Measurements from ENCODE around the gene OPRL1.

The OPRL1 gene

DNA sequence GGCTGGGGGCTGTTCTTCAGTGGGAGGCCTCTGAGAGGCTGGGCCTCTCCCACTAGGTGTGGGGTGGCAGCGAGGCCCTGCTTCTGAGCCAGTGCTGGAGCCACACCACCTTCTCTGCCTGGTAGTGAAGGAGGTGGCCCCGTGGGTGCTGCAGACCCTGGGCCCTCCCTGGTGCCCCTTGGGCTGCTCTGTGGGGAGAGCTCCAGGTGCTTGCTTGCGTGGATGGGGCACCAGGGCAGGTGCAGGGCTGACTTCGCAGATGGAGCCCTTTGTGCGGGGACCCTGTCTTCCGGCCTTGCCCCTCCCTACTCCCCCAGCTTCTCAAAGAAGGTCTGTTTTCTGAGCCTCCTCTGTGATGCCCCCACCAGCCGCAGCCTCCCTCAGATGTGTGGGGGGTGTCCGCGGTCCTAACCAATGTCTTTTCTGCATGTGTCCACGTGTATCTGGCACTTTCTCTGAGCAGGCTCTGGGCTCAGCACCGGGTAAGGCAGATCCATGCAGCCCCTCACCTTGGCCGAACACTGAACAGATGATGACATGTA, 67.1 kb downstream of the OPRL1 start:
- Histone ChIP-seq H3K36me3 (ENCODE audit: control insufficient read depth, insufficient read depth, low read length, severe bottlenecking) (no peaks in the 10 kb centered on the region), H3K4me3 (ENCODE audit: low read length) (no peak overlapping the region), H3K4me1 (ENCODE audit: control insufficient read depth, insufficient read depth, low read length) (no peaks in the 10 kb centered on the region), H3K9ac (ENCODE audit: low read length) (no peak overlapping the region), H3K9me3 (ENCODE audit: control insufficient read depth, low read length) (peaks cover 13% of the 10 kb centered on the region), H3K27me3 (replicated peaks; ENCODE audit: control insufficient read depth, insufficient read depth, low read length) (peaks cover 43% of the 10 kb centered on the region)
- no peak for DNase-seq (ENCODE audit: low read depth)

DNA sequence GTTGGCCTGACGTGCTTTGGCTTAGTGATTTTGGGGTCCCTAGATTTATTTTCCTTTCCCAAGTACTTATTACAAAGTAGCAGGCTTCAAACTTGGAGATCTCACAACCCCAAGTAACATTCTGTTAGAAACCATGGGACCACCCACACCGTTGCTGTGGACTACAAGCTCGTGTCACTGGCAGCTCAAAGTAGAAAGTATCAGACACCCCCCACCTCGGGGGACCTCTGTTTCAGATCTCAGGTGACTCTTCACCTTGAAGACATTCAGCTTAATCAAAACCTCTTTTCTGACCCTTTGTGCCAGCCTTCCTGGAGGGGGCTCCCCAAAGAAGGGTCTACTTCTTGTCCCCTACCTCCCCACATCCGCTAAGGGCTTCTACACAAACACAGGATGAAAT, 68.7 kb downstream of the OPRL1 start:
- no peak for DNase-seq (ENCODE audit: low read depth)
- Histone ChIP-seq H3K4me1 (ENCODE audit: control insufficient read depth, insufficient read depth, low read length) (no peaks in the 10 kb centered on the region), H3K4me3 (ENCODE audit: low read length) (no peak overlapping the region), H3K9me3 (ENCODE audit: control insufficient read depth, low read length) (peaks cover 13% of the 10 kb centered on the region), H3K27me3 (replicated peaks; ENCODE audit: control insufficient read depth, insufficient read depth, low read length) (peaks cover 44% of the 10 kb centered on the region), H3K9ac (ENCODE audit: low read length) (no peak overlapping the region), H3K36me3 (ENCODE audit: control insufficient read depth, insufficient read depth, low read length, severe bottlenecking) (no peaks in the 10 kb centered on the region)

DNA sequence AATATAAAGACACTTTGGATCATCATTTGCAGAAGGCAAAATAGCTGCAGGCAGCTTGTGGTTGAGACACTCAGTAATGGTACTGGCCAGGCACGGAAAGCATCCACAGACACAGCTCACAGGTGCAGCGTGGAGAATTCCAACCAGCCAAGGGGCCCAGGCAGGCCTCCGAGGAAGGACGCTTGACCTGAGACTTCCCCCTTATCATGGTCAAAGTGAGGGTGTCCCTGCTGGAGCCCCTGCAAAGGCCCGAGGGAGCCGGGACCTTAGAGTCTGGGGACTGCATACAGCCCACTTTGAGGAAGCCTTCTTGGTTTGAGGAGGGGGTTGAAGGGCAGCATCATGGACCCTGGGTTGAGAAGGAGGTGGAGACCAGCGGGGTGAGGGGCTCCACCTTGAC, 69.3 kb downstream of the OPRL1 start:
- Histone ChIP-seq H3K27me3 (replicated peaks; ENCODE audit: control insufficient read depth, insufficient read depth, low read length) (peaks cover 48% of the 10 kb centered on the region), H3K4me3 (ENCODE audit: low read length) (no peak overlapping the region), H3K36me3 (ENCODE audit: control insufficient read depth, insufficient read depth, low read length, severe bottlenecking) (no peaks in the 10 kb centered on the region), H3K9me3 (ENCODE audit: control insufficient read depth, low read length) (peaks cover 13% of the 10 kb centered on the region), H3K4me1 (ENCODE audit: control insufficient read depth, insufficient read depth, low read length) (no peaks in the 10 kb centered on the region), H3K9ac (ENCODE audit: low read length) (no peak overlapping the region)
- no peak for DNase-seq (ENCODE audit: low read depth)

DNA sequence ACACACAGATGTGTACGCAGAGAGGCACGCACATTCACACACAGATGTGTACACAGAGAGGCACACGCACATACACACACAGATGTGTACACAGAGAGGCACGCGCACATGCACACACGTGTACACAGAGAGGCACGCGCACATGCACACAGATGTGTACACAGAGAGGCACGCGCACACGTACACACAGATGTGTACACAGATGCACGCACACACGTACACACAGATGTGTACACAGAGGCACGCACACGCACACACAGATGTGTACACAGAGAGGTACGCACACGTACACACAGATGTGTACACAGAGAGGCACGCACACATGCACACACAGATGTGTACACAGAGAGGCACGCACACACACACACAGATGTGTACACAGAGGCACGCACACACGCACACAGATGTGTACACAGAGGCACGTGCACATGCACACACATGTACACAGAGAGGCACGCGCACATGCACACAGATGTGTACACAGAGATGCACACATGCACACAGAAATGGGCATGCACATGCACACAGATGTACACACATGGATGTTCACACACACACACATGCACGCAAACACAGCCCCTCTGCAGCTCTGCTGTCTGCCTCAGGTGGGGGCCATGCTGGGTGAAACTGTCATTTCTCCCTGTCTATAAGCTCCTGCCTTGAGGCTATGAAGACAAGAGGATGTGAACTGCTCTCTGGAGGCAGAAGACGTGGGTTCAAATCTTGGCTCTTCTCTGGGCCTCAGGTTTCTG, 70.1 kb downstream of the OPRL1 start:
- peaks cover 9% of the 10 kb centered on the region for H3K9me3 ChIP-seq (ENCODE audit: control insufficient read depth, low read length)
- no peak for DNase-seq (ENCODE audit: low read depth)
- H3K4me3 ChIP-seq (ENCODE audit: low read length): no peak overlapping the region
- H3K36me3 ChIP-seq (ENCODE audit: control insufficient read depth, insufficient read depth, low read length, severe bottlenecking): no peaks in the 10 kb centered on the region
- H3K9ac ChIP-seq (ENCODE audit: low read length): no peak overlapping the region
- H3K4me1 ChIP-seq (ENCODE audit: control insufficient read depth, insufficient read depth, low read length): no peaks in the 10 kb centered on the region
- peaks cover 53% of the 10 kb centered on the region for H3K27me3 ChIP-seq (replicated peaks; ENCODE audit: control insufficient read depth, insufficient read depth, low read length)

Data from adipocyte (in vitro differentiated cells).